Parathyroid adenoma (tissue), 2 donors: ENCODE data around the gene SLC24A4.

Experiments used
- H2AFZ ChIP-seq: fragments of 300-600 bp; sonication (generic); one replicate; pipeline ENCODE4 v1.7.0; 2017; ENCODE audit warnings: antibody characterized with exemption, mild to moderate bottlenecking
- H3K27ac ChIP-seq: fragments of 300-600 bp; sonication (generic); one replicate; pipeline ENCODE4 v1.7.0; 2017
- H3K27me3 ChIP-seq: fragments of 300-600 bp; sonication (generic); one replicate; pipeline ENCODE4 v1.7.0; 2017; ENCODE audit warnings: low read length; ENCODE audit not compliant: control insufficient read depth, insufficient read depth
- H3K36me3 ChIP-seq: fragments of 300-600 bp; sonication (generic); one replicate; pipeline ENCODE4 v1.7.0; 2017; ENCODE audit warnings: low read length; ENCODE audit not compliant: control insufficient read depth, insufficient read depth
- H3K4me1 ChIP-seq: fragments of 300-600 bp; sonication (generic); one replicate; pipeline ENCODE4 v1.7.0; 2017; ENCODE audit warnings: control low read depth
- H3K4me2 ChIP-seq: fragments of 300-600 bp; sonication (generic); one replicate; pipeline ENCODE4 v1.7.0; 2017; ENCODE audit warnings: low read length
- H3K4me3 ChIP-seq: fragments of 300-600 bp; sonication (generic); one replicate; pipeline ENCODE4 v1.7.0; 2017; ENCODE audit warnings: low read depth, low read length
- H3K79me2 ChIP-seq: fragments of 300-600 bp; sonication (generic); one replicate; pipeline ENCODE4 v1.7.0; 2017; ENCODE audit warnings: control low read depth
- H3K9ac ChIP-seq: fragments of 300-600 bp; sonication (generic); one replicate; pipeline ENCODE4 v1.7.0; 2017; ENCODE audit warnings: mild to moderate bottlenecking
- H3K9me3 ChIP-seq: fragments of 300-600 bp; sonication (generic); one replicate; pipeline ENCODE4 v1.7.0; 2017; ENCODE audit warnings: low read length; ENCODE audit not compliant: control insufficient read depth
- CTCF ChIP-seq: fragments of 300-600 bp; sonication (generic); IDR thresholded peaks from one replicate; pipeline ENCODE4 v1.7.0; 2017; ENCODE audit warnings: antibody characterized with exemption, mild to moderate bottlenecking
- donor health status: primary hyperparathyroidism.

Gene SLC24A4

GRCh38 chr14:92341791-92342190 lies 18.8 kb downstream of the SLC24A4 start:
- Histone ChIP-seq H3K27me3 (no peaks in the 10 kb centered on the region), H3K4me1 (no peaks in the 10 kb centered on the region), H3K27ac (no peak overlapping the region), H3K4me2 (no peak overlapping the region), H3K4me3 (no peak overlapping the region), H3K36me3 (no peaks in the 10 kb centered on the region), H3K9me3 (no peaks in the 10 kb centered on the region), H3K79me2 (no peaks in the 10 kb centered on the region), H3K9ac (no peak overlapping the region), H2AFZ (no peak overlapping the region)
- no peak for TF ChIP-seq CTCF

- Histone ChIP-seq H3K79me2 (no peaks in the 10 kb centered on the region), H3K4me2 (no peak overlapping the region), H3K27me3 (no peaks in the 10 kb centered on the region), H3K27ac (no peak overlapping the region), H3K9me3 (no peaks in the 10 kb centered on the region), H2AFZ (no peak overlapping the region), H3K36me3 (no peaks in the 10 kb centered on the region), H3K4me3 (no peak overlapping the region), H3K4me1 (no peaks in the 10 kb centered on the region), H3K9ac (no peak overlapping the region)
- TF ChIP-seq CTCF: no peak
Measured at GRCh38 chr14:92348154-92348553, 25.2 kb downstream of the SLC24A4 start.

- Histone ChIP-seq H3K27ac (no peak overlapping the region), H2AFZ (no peak overlapping the region), H3K9me3 (no peaks in the 10 kb centered on the region), H3K4me3 (no peak overlapping the region), H3K4me1 (no peaks in the 10 kb centered on the region), H3K27me3 (no peaks in the 10 kb centered on the region), H3K9ac (no peak overlapping the region), H3K79me2 (no peaks in the 10 kb centered on the region), H3K4me2 (no peak overlapping the region), H3K36me3 (no peaks in the 10 kb centered on the region)
- TF ChIP-seq CTCF: no peak
Measured at GRCh38 chr14:92351750-92352149, 28.8 kb downstream of the SLC24A4 start.

- Histone ChIP-seq H3K4me1 (no peaks in the 10 kb centered on the region), H3K4me2 (no peak overlapping the region), H3K36me3 (no peaks in the 10 kb centered on the region), H3K79me2 (no peaks in the 10 kb centered on the region), H2AFZ (no peak overlapping the region), H3K9ac (no peak overlapping the region), H3K9me3 (no peaks in the 10 kb centered on the region), H3K27me3 (no peaks in the 10 kb centered on the region), H3K4me3 (no peak overlapping the region), H3K27ac (no peak overlapping the region)
- no peak for TF ChIP-seq CTCF
Measured at GRCh38 chr14:92352158-92352985, 29.4 kb downstream of the SLC24A4 start.

GRCh38 chr14:92353447-92353846 lies 30.5 kb downstream of the SLC24A4 start:
- H3K9ac ChIP-seq: no peak overlapping the region
- TF ChIP-seq CTCF: no peak
- H3K79me2 ChIP-seq: no peaks in the 10 kb centered on the region
- H3K27me3 ChIP-seq: no peaks in the 10 kb centered on the region
- no peak overlapping the region for H3K4me2 ChIP-seq
- no peaks in the 10 kb centered on the region for H3K36me3 ChIP-seq
- H3K4me3 ChIP-seq: no peak overlapping the region
- H2AFZ ChIP-seq: no peak overlapping the region
- H3K4me1 ChIP-seq: no peaks in the 10 kb centered on the region
- H3K9me3 ChIP-seq: no peaks in the 10 kb centered on the region
- H3K27ac ChIP-seq: no peak overlapping the region
